ENCODE measurements around the gene NUDT14.

GRCh38 chr14:105138021-105138541 lies 43.0 kb downstream of the NUDT14 start:
- TF ChIP-seq, protein P1, sequence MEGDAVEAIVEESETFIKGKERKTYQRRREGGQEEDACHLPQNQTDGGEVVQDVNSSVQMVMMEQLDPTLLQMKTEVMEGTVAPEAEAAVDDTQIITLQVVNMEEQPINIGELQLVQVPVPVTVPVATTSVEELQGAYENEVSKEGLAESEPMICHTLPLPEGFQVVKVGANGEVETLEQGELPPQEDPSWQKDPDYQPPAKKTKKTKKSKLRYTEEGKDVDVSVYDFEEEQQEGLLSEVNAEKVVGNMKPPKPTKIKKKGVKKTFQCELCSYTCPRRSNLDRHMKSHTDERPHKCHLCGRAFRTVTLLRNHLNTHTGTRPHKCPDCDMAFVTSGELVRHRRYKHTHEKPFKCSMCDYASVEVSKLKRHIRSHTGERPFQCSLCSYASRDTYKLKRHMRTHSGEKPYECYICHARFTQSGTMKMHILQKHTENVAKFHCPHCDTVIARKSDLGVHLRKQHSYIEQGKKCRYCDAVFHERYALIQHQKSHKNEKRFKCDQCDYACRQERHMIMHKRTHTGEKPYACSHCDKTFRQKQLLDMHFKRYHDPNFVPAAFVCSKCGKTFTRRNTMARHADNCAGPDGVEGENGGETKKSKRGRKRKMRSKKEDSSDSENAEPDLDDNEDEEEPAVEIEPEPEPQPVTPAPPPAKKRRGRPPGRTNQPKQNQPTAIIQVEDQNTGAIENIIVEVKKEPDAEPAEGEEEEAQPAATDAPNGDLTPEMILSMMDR (IDR thresholded peaks at IDR 0.05) = no peak
- no peak for TF ChIP-seq POLR2A (IDR thresholded peaks at IDR 0.05)
